Myocyte (in vitro differentiated cells): Measurements from ENCODE around the gene SIL1. TPM values are rescaled to one million over a fixed set of nuclear protein-coding genes. Genes with fewer than 3 reads are reported as not detected.
A peak's percentile ranks its signal among the peaks of the same experiment; 100 is the strongest.
"Not testable (repeated sequence)": the region's sequence is repeated elsewhere in the genome, so short reads cannot be mapped to it uniquely, and the experiment has no call there.

Experiments
- DNase-seq: peaks from one replicate; pipeline ENCODE4 v3.0.0-alpha.2; 2012; ENCODE audit warnings: low read depth
- total RNA-seq: library from RNA; depleted of rRNA; stranded (reverse); fragments of >200 nt; gene quantifications from 2 replicates; pipeline ENCODE4 v1.2.3, GENCODE V29; 2014

SIL1 gene
- total RNA-seq, 1 donor from 2014 or later = 53.2 TPM

DNA sequence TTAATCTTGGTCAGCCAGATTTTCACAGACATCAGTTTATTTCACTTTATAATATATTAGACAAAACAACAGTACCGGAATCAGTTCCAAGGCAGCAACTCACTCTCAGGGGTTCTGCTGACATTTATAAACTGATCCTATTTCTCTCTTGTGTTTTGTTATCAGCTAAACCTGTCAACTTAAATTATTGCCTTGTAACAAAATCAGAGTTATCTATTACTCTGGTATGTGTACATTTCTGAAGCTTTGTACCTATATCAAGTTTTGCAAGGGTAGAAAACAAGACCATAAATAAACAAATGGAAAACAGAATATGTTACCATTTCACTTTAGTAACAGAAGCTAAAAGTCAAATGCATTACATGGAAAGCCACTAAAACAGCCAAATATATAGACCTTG, 122.1 kb downstream of the SIL1 start:
- DNase-seq = no peak

DNA sequence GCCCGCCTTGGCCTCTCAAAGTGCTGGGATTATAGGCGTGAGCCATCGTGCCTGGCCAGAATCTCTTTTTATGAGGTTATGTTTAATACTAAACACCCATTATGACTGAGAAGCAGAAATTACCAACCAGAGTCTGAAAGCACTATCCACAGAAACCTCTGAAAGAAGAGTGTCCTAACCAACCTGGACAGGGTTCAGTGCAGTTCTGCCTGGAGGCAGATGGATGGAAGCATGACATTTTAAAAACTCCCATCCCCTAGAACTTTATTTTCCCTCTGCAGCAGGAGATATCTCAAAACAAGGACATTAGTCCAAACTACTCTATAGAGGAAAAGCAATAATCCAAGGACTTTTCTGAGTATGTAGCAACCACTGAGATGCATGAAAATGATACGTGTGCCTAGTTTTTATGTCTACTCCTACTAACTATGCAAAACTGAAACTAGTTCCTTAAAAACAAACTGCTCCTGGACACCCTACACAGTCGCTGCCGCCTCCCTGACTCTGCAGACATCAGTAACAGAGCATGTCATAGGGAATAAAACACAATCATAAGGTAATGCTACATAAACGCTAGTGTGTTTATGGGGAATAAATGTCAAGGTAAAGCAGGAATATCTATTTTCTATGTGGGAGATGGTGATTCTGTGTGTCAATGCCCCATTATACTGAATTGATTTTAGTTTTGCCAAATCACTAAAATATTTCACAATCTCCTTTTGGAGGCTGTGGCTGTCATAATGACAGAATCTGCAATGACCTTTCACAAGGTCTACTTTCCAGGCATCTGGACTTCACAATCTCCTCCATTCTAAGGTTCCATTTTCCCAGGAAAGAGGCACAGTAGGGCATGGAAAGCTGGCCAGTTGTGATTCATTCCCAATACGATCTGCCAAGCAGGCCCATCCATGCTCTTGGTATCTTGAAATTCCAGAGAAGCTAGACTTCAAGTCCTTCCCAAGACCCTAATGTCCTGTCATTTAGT, 122.8 kb downstream of the SIL1 start:
- DNase-seq = no peak

DNA sequence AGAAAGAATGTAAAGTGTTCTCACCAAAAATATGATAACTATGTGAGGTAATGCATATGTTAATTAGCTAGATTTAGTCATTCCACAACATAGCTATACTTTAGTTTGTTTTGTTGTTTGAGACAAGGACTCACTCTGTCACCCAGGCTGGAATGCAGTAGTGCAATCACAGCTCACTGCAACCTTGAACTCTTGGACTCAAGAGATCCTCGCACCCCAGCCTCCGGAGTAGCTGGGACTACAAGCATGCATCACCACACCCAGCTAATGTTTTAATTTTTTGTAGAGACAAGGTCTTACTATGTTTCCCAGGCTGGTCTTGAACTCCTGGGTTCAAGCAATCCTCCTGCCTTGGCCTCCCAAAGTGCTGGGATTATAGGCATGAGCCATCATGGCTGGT, 124.2 kb downstream of the SIL1 start:
- DNase-seq = not testable (repeated sequence)

DNA sequence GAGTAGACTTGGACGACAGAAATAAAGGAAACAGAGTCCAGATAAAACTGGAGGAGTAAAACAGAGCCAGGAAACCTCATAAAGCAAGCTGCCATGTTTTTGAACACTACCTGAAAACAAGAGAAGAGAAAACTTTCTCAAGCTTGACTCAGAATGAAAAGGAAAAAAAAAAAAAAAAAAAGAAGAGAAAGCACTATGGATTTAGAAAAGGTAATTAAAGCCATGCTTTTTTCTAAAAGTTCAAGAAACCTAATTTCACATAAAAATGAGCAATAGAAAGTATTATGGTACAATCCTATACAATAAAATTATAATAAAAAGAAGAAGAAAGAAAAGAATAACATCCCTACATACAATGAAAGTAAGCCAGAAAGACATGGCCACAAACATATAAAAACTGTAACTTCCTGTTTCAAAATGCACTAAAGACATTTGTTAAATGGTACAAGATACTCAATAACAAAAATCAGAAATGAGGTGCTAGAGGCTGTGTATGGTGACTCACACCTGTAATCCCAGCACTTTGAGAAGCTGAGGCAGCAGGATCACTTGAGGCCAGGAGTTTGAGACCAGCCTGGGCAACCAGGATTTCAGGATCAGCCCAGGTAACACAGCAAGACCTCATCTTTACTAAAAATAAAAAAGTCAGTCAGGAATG, 129.5 kb downstream of the SIL1 start:
- no peak for DNase-seq

DNA sequence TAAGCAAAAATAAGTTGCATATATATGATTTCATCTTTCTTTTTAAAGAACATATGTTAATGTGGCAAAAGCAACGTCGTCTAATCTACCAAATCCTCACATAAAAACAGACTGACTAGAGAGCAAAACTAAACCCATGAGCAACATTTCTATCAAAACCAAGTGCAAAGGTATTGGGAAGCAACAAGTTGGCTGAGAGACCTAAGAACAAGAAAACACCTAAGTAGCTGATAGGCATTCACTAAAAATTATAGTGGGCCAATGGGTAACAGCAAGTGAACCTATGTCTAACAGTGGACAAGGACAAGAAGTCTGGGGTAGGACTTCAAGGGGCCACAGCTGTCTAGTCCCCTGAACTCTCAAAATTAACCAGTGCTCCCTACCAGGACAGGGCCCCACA, 130.1 kb downstream of the SIL1 start:
- DNase-seq = no peak

DNA sequence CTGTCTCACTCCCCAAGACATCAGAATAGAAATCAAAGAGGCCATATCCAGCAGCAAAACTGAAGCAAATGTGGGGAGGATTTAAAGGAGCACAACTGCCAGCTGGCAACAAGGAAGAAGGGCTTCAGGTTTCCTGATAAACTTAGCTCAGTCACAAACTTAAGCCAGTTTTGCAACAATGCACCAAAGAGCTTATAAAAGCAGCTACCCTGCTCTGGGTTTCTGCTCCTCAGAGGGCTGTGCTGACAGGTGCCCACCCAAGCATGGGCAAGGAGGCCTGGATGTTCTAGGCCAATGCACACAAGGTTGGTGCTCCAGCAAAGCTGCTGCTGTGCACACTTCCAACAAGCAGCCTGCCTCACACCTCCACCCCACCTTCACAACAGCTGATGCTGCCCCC, 132.9 kb downstream of the SIL1 start:
- peak; percentile 46 for DNase-seq

DNA sequence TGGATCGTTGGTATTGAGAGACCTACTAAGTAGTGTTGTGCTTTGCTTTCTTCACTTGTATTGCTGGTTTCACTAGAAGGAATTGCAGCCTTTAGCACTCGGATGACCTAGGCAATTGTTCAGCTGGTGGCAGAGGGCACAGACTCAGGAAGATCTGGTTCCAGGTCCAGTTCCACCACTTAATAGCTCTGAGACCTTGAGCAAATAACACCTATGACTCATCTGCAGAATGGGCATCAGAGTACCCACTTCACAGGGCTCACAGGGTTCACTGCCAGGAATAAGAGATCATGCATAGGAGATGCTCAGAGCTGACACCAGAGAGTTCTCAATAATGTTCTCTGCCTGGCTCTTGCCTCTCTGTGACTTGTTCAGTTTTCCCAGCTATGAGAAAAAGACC, 133.6 kb downstream of the SIL1 start:
- peak; percentile 7 for DNase-seq

DNA sequence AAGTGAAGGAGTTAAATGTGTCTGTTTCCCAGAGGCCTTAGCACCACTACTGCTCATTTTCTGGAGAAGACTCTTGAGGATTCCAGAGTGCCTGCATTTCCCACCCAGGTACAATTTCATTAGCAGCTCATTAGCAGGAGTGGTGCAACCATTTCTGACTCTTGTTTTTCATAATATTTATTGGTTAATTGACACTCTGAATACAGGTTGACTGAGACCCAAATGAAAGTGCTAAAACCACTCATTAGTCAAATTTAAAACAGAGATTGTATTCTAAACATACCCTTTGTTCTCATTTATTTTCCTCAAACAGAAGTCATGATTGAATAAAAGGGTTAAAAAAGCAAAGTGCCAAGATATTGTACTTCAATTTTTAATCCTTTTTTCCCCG, 134.5 kb downstream of the SIL1 start:
- no peak for DNase-seq

DNA sequence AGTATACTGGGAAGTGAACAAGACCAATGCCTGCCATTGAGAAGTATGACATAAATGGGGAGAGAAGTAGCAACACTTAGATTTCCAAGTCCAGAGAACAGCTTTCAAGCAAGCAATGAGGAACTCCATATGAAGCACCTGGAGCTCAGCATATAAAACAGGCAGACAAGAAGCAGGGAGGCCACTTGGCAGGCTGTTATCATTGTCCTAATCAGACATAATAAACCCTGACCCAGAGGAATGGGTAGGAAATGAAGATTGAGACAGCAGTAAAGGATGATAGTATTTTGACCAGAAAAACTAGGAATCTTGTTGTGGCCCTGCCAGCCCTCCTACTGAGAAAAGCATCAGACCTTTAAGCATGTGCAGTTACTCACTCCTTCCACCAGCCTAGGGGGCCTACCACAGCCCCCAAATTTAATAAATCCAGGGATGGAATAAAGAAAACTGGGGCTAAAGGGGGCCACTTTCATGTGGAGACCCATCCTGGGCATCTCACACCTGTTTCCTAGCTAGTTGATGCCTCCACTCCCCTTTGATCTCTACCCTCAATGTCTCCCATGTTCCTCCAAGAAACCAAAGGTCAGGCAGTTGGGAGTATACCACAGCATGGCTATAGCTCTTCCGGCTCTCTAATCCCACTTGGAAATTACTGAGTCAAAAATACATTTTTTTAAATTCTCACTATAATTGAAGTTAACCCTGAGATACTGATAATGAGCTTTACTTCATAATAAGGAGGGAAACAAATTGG, 135.1 kb downstream of the SIL1 start:
- no peak for DNase-seq

DNA sequence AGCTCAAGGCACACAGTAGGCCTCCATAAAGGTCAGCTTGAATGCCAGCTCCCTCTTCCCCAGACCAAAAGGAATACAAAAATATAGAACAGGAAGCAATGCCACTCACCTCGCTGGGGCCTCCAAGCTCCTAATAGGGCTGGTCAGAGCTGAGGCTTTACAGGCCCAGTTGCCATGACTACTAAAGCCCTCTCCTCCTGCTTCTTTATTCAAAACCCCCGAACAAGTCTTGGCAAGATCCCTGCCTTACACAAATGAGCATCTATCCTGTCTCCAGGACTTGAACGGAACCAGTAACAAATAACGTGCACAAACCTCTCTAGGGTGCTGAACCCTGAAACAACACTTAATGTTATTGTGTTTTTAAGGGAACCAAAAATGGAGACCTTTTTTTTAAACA, 136.3 kb downstream of the SIL1 start:
- DNase-seq = peak; percentile 15

DNA sequence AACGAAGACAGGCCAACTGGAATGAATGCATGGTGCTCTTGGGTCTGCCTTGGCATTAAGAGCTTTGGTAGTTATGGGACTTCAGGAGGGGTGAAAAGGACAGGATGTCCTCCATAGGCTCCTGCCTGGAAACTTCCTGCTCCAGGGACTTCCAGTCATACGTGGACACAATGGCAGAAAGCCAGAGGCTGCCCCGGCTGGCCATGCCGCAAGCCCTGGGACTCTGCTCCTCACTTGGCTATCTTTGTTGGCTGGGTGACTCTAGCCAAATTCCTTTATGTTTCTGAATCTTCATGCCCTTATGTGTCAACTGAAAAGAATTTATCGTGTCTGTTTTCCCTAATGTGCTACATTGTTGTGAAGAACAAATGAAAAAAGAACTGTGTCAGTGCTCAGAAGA, 136.9 kb downstream of the SIL1 start:
- peak; percentile 74 for DNase-seq

DNA sequence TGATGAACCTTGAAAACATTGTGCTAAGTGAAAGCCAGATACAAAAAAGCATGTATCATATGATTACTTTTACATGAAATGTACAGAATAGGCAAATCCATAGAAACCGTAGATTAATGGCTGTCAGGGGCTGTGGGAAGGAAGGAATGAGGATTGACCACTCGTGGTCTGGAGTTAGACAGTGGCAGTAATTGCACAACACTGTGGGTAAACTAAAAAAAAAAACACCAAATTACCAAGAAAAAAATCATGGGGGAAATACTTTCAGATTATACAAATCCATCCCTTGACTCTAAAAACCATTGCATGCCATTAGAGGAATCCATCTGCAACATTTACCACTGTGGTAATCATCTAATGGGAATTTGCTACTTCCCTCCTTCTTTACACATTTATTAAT, 140.0 kb downstream of the SIL1 start:
- DNase-seq = peak; percentile 30

DNA sequence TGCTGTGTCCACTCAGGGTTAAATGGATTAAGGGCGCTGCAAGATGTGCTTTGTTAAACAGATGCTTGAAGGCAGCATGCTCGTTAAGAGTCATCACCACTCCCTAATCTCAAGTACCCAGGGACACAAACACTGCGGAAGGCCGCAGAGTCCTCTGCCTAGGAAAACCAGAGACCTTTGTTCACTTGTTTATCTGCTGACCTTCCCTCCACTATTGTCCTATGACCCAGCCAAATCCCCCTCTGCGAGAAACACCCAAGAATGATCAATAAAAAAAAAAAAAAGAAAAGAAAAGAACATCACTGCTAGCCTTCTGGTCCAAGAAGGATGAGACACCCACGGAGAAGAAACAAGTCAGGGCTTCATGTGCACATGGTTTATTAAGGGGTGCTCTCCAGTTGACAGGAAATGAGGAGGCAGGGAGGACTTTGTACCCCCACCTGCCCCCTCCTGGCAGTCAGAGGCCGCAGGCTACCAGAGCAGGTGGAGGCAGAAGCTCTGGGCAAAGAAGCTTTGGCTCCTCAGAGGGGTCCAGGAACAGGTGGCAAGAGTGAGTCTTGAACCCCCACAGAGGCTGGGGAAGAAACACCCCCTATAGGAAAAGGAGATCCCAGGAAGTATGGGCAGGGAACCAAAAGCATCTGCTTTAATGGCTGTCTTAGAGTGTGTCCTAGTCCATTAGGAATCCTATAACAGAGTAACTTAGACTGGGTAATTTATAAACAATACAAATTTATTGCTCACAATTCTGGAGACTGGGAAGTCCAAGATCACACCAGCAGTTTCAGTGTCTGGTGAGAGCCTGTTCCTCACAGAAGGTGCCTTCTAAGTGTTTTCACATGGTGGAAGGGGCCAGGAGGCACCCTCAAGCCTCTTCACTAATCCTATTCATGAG, 140.9 kb downstream of the SIL1 start:
- not testable (repeated sequence) for DNase-seq

DNA sequence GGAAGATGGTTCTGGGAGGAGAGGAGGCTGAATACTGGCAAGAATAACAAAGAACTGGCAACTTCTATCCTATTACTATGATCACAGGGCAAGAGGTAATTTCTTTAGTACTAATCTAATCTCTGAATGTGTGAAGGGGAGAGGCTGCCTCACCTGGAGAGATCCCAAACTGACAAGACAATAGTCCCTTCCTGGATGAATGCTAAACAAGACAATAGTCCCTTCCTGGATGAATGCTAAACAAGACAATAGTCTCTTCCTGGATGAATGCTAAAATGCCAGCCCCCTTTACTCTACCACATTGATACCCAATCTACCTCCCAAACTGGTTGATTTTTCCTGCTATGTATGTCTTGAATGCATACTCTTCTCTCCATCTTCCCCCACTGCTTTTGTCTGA, 145.2 kb downstream of the SIL1 start:
- DNase-seq = no peak

DNA sequence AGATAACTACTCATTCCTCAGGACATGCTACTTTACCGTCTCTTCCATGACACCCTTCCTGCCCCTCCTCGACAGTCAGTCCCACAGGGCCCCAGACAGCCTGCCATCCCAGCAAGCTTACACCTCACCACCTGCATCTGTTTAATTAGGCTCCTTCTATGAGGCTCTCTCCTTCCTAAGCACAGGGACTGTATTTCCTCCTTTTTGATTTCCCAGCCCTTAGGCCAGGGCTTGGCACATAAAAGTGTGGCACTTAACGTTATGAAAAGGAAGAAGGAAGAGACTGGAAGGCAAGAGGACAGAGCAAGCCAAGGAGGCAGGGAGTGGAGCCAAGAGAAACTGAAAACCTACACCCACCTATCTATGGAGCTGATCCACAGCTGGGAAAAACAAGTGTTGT, 146.8 kb downstream of the SIL1 start:
- no peak for DNase-seq

DNA sequence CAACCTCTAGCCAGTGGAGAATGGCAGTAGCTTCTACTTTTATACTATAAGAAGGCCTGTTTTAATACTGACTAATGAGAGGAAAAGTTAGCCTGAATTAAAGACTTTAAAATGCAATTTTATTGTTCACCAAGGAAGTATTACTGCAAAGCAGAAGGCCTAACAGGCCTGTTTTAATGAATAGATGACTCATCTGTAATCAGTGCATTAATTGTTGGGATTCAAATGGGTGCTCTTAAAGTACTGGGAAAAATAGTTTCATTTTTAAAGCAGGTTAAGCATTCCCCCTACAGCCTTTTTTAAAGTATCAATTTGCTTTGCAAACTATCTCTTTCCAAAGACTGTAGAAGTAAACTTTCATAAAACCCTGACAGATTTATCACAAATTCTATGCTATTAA, 147.7 kb downstream of the SIL1 start:
- no peak for DNase-seq

DNA sequence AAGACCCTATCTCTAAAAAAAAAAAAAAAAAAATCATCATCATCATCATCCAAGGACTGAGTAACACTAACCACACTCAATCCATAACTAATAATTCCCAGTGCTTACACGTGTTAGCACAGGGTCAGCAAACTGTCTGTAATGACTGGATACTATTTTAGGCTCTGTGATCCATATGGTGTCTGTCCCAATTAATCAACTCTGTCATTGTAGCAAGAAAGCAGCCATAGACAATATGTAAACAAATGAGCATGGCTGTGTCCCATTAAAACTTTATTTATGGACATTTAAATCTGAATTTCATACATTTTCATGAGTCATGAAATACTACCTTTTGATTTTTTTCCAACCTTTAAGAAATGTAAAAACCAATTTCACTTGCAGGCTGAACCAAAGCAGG, 148.4 kb downstream of the SIL1 start:
- no peak for DNase-seq

DNA sequence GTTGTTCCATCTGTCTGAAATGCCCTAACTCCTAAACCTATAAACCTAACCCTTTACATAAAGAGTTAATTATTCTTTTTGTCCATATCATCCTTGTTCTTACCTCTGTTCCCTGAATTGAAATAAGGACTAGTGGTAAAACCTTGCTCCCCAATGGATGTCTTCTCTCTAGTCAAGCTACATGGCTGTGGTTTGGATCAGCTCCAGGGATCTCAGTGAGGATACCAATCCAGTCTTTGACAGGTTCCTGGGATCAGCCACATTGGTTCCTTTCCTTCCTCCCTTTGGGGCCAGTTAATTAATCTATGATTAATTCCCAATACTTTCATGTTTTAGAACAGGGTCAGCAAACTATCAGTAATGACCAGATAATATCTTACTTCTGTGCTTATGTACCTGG, 151.6 kb downstream of the SIL1 start:
- DNase-seq = peak; percentile 51

DNA sequence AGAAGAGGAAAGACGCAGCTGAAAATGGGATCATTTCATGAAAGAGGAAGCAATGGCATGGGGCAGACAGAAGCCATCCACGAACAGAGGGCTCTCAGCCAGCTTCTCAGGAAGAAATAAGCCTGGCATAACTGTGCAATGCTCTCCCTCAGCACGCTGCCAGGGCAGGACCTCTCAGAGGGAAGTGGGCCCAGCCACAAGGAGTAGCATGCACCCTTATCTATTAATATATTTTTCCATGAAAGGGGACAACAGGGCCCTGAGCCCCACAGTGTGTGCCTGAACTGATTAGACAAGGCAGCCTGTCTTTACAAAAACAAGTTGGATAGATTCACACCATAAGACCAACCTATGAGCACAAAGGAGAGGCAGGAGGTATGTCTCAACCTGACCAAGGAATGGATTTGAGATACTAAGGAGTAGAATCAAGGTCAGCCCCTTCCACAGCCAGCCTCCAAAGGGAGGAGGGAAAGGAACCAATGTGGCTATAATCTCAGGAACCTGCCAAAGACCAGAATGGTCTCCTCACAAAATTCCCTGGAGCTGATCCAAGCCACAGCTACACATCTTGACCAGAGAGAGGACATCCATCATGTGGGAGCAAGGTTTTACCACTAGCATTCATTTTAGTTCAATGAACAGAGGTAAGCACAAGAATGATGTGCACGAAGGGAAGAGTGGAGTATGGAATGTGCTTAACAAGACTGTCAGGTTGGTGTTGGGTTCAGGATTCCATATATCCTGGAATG, 154.8 kb downstream of the SIL1 start:
- peak; percentile 40 for DNase-seq

DNA sequence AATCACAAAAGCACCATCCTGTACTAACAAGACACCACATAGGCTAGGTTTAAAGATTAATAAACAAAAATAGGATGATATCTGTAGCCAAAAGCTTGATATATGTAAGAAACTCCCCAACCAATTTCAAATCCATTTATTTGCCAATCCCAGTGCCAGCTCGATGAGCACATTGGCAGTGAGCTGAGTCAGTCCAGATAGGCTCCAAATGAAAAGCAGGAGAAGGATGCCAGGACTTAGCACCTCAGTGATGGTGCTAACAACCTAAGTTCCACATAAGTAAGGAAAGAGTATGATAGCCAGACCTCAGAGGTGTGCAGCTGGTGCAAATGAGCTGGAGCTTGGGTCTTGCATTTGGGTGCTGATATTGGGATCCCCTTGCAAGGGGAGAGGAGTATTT, 158.1 kb downstream of the SIL1 start:
- DNase-seq = no peak
